Kidney epithelial cell (primary cell): ENCODE measurements around the gene ABCG1. TPM values are rescaled to one million over a fixed set of nuclear protein-coding genes. Genes with fewer than 3 reads are reported as not detected.

ENCODE experiments used
- DNase-seq: peaks from one replicate; pipeline ENCODE4 v3.0.0-alpha.2; 2010; ENCODE audit warnings: low read depth
- H3K27me3 ChIP-seq: 2 replicates; pipeline ENCODE4 v1.6.0; 2011; ENCODE audit warnings: low read length; ENCODE audit not compliant: control insufficient read depth, insufficient read depth
- H3K36me3 ChIP-seq: 2 replicates; pipeline ENCODE4 v1.5.1; 2011; ENCODE audit warnings: low read length; ENCODE audit not compliant: control insufficient read depth, insufficient read depth
- H3K4me3 ChIP-seq: 2 replicates; pipeline ENCODE4 v1.5.1; 2011; ENCODE audit warnings: low read depth, mild to moderate bottlenecking, control low read depth, low read length
- CTCF ChIP-seq: IDR thresholded peaks from 2 replicates; pipeline ENCODE4 v1.5.1; 2011; ENCODE audit warnings: mild to moderate bottlenecking, moderate library complexity, low read length, control low read depth, inconsistent platforms; ENCODE audit not compliant: insufficient read depth, poor library complexity, severe bottlenecking
- total RNA-seq: library from RNA; depleted of rRNA; stranded (reverse); fragments of >200 nt; gene quantifications from 2 replicates; pipeline ENCODE4 v1.2.3, GENCODE V29; 2015

Gene ABCG1
- total RNA-seq, 1 donor from 2014 or later: 3.6 TPM

- DNase-seq: no peak
- no peak for TF ChIP-seq CTCF
- no peaks in the 10 kb centered on the region for H3K36me3 ChIP-seq
- H3K4me3 ChIP-seq: no peak overlapping the region
- no peaks in the 10 kb centered on the region for H3K27me3 ChIP-seq
Observed at GRCh38 chr21:42272109-42272962, 53.4 kb downstream of the ABCG1 start.

- H3K4me3 ChIP-seq: no peak overlapping the region
- no peaks in the 10 kb centered on the region for H3K27me3 ChIP-seq
- TF ChIP-seq CTCF: no peak
- no peaks in the 10 kb centered on the region for H3K36me3 ChIP-seq
- DNase-seq: no peak
Observed at GRCh38 chr21:42272984-42273600, 54.2 kb downstream of the ABCG1 start.

GRCh38 chr21:42276076-42276475, 57.1 kb downstream of the ABCG1 start:
- no peak for TF ChIP-seq CTCF
- no peak for DNase-seq
- no peaks in the 10 kb centered on the region for H3K27me3 ChIP-seq
- no peaks in the 10 kb centered on the region for H3K36me3 ChIP-seq
- H3K4me3 ChIP-seq: no peak overlapping the region

GRCh38 chr21:42276526-42277154, 57.7 kb downstream of the ABCG1 start:
- Histone ChIP-seq H3K4me3 (no peak overlapping the region), H3K36me3 (no peaks in the 10 kb centered on the region), H3K27me3 (no peaks in the 10 kb centered on the region)
- no peak for DNase-seq
- no peak for TF ChIP-seq CTCF

GRCh38 chr21:42277593-42277992, 58.7 kb downstream of the ABCG1 start:
- Histone ChIP-seq H3K36me3 (no peaks in the 10 kb centered on the region), H3K27me3 (peaks cover 2% of the 10 kb centered on the region), H3K4me3 (no peak overlapping the region)
- TF ChIP-seq CTCF: no peak
- DNase-seq: no peak
